H1 (cell line): ENCODE measurements around the gene PIP5K1B. TPM values are rescaled to one million over a fixed set of nuclear protein-coding genes. Genes with fewer than 3 reads are reported as not detected.

ENCODE experiments used
- CEBPB ChIP-seq: IDR thresholded peaks from 2 replicates; pipeline ENCODE4 v1.6.1; 2012; ENCODE audit warnings: low read depth, low read length
- NRF1 ChIP-seq: IDR thresholded peaks from 2 replicates; pipeline ENCODE4 v1.6.1; 2011; ENCODE audit warnings: mild to moderate bottlenecking, low read depth, low read length, improper control_type of control experiment
- RAD21 ChIP-seq, 2 experiments: IDR thresholded peaks in 1 of 2; conservative IDR thresholded peaks in 1 of 2; 2 replicates each; pipeline ENCODE4 v1.6.1; 2011; ENCODE audit warnings: low read depth in 2 of 2, low read length in 2 of 2, improper control_type of control experiment in 1 of 2, inconsistent platforms in 1 of 2, mild to moderate bottlenecking in 1 of 2, moderate library complexity in 1 of 2
- SP2 ChIP-seq: IDR thresholded peaks from 2 replicates; pipeline ENCODE4 v1.6.1; 2012; ENCODE audit warnings: mild to moderate bottlenecking, low read length, inconsistent platforms
- polyA plus RNA-seq, 7 experiments: library from polyadenylated mRNA; depleted of rRNA in 3 of 7; stranded (reverse) in 5 of 7; unstranded in 2 of 7; fragments of >200 nt in 5 of 7; fragments of 200-250 nt in 2 of 7; gene quantifications; 1 replicate in 5 of 7; 2 replicates in 1 of 7; 4 replicates in 1 of 7; pipeline versions ENCODE4 v1.2.1 to v1.2.3, GENCODE V29; 2011 to 2013; ENCODE audit warnings: missing spikeins in 2 of 7, mixed read lengths in 2 of 7
- total RNA-seq: library from RNA; stranded (reverse); fragmentation: NEBNext Ultra II Directional; extraction: Animal tissue kit (Norgen Biotek cat#: 25700); gene quantifications from 2 replicates; pipeline ENCODE4 v1.2.1, GENCODE V29; 2021

PIP5K1B gene
- total and polyA plus RNA-seq, 2 of the 8 experiments (the other 6 are each of a cell fraction or from before 2014, with no cell fraction given), result 4.7 to 7.7 TPM

GRCh38 chr9:68751556-68751955, 46.5 kb downstream of the PIP5K1B start (continued):
- TF ChIP-seq RAD21 (IDR thresholded peaks at IDR 0.05 in 1 of 2, conservative IDR thresholded peaks at IDR 0.05 in 1 of 2; ENCODE audit: low read depth in 2 of 2, low read length in 2 of 2) (no peak), CEBPB (no peak), SP2 (no peak), NRF1 (no peak)
